Fibroblast of the conjunctiva (primary cell): ENCODE data around the gene ACP3.
"Not testable (repeated sequence)": the region's sequence is repeated elsewhere in the genome, so short reads cannot be mapped to it uniquely, and the experiment has no call there.

Experiments used
- DNase-seq: peaks from one replicate; pipeline ENCODE4 v3.0.0-alpha.2; 2010; ENCODE audit warnings: low read depth

Gene ACP3, protein sequence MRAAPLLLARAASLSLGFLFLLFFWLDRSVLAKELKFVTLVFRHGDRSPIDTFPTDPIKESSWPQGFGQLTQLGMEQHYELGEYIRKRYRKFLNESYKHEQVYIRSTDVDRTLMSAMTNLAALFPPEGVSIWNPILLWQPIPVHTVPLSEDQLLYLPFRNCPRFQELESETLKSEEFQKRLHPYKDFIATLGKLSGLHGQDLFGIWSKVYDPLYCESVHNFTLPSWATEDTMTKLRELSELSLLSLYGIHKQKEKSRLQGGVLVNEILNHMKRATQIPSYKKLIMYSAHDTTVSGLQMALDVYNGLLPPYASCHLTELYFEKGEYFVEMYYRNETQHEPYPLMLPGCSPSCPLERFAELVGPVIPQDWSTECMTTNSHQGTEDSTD

GRCh38 chr3:132317229-132317948 is at the start of gene ACP3:
Gene ACP3 (plus strand): TSS chr3:132317407. CDS start chr3:132317457, 50 bp downstream.
- peak; percentile 35 for DNase-seq

DNA sequence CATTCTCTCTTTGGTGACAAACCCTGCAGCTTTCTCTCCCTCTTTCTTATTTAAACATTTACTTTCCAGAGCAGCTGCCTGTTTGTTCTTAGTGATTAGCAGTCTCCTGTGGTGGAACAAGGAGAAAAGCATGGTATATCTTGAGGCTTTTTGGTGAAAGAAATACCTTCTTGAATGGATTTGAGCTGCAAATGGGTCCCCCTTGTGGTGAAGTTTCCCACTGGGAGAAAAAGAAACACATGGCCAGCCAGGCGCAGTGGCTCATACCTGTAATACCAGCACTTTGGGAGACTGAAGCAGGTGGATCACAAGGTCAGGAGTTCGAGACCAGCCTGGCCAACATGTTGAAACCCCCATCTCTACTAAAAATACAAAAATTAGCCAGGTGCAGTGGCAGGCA is 48.3 kb upstream of the ACP3 start:
- no peak for DNase-seq

- no peak for DNase-seq
Measured at GRCh38 chr3:132273036-132273435, 44.2 kb upstream of the ACP3 start.

DNA sequence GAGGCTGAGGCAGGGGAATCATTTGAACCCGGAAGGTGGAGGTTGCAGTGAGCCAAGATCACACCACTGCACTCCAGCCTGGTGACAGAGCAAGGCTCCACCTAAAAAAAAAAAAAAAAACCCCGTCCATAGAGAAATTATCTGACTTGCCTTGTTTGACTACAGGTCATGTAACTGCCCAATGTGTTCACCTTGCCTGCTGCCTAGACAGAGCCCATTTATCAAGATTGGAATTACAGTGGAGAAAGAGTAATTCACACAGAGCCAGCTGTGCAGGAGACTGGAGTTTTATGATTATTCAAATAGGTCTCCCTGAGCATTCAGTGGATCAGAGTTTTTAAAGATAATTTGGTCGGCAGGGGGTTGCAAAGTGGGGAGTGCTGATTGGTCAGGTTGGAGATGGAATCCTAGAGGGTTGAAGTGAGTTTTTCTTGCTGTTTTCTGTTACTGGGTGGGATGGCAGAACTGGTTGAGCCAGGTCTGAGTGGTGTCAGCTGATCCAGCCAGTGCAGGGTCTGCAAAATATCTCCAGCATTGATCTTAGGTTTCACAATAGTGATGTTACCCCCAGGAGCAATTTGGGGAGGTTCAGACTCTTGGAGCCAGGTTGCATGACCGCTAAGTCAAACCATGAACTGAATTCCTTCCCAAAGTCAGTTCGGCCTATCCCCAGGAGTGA is 40.8 kb upstream of the ACP3 start:
- no peak for DNase-seq

DNA sequence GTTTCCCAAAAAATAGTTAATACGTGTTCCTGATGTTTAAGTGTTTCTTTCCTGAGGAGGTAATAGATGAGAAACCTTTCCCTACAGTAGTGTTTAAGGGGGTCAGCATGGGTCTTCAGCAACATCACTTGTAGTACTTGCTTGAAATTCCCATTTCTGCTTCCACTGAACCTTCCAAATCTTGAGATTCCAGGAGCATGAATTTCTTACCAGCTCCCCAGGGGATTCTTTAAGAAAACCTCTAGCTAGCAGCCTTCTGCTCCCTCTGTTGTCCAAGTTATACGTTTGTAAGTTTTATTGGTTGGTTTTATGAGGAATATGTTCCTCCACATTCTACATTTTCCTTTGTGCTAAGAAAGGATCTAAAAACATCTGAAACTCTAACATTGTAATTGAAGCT is 38.2 kb upstream of the ACP3 start:
- DNase-seq = no peak

DNA sequence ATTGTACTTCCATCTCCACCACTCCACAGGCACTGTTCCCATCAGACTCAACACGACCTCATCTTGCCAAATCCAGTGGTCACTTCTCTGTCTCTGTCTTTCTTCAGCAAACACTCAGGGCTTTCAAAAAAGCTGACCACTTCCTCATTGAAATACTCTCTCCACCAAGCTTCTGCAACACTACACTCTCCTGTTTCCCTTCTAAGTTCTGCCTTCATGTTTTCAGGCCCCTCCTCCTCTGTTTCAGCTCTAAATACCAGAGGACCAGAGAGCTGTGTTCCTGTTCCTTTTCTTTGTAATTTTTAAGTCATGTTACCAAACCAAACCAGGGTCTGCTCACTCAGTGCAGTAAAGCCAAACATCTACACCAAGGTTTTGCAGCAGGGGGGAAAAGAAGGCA is 33.8 kb upstream of the ACP3 start:
- no peak for DNase-seq

- DNase-seq = no peak
Measured at GRCh38 chr3:132283916-132284405, 33.2 kb upstream of the ACP3 start.

DNA sequence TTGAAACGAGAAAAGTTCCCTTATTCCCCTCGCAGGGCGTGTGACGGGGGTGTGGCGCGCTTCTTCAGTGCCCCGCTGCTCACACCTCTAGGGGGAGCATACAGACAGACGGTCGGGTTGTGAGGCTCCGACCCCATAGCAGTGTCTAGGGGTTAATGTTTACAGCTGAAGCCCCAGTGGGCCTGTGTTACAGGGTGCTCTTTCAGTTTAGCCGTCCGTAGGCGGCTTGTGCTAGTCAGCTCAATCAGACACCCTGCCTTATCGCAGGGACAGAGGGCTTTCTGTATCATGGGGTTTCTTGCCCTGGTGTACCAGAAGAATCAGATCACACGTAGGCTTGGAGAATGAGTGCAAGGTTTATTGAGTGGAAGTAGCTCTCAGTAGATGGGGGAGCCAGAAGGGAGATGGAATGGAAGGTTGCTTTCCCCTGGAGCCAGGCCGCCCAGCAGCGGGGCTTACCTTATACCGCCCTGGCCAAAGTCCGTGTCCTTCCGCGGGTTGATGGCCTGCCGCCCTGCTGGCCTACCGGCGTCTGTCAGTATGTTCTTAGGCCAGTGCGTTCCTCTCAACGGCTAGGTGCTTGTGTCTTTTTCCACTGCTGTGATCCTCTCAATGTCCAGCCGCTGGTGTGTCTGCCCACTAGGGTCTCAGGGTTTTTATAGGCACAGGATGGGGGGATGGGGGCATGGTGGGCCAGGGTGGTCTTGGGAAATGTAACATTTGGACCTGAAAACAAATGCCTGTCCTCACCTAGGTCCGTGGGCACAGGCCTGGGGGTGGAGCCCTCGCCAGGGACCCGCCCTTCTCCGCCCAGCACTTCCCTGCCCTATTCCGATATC is 32.2 kb upstream of the ACP3 start:
- DNase-seq = no peak

GRCh38 chr3:132285620-132285945 is 31.6 kb upstream of the ACP3 start:
- no peak for DNase-seq

- no peak for DNase-seq
Measured at GRCh38 chr3:132286035-132286434, 31.2 kb upstream of the ACP3 start.

GRCh38 chr3:132288357-132288756 is 28.9 kb upstream of the ACP3 start:
- DNase-seq = no peak

DNA sequence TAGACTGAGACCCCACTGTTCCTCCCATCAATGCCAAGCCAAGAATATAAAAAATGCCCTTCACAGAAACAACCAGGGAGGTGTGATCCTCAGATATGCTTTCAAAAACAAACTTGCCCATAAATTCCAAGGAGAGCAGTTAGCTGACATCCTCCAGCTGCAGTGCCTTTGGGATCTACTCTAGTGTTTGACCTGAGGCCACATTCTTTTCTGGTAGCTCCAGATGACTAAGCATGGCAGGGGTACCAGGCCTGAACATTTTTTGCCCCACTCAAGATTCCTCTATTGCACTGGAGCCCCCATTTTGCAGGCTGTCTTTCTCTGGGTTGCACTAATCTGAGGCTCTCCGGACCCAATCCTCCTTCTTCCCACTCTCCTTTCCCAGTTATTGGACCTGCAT is 27.9 kb upstream of the ACP3 start:
- no peak for DNase-seq

- DNase-seq = peak; percentile 44
Measured at GRCh38 chr3:132290833-132291232, 26.4 kb upstream of the ACP3 start.

DNA sequence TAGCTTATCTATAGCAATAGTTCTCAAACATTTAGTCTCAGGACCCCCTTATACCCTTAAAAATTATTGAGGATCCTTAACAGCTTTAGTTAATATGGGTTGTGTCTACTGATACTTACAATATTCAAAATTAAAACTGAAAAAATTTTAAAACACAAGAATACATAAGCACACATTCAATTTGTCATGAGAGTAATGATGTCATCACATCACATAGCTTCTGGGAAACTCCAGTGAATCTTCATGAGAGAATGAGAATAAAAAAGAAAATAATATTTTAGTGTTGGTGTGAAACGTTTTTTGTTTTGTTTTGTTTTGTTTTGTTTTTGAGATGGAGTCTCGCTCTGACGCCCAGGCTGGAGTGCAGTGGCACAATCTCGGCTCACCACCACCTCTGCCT is 25.2 kb upstream of the ACP3 start:
- DNase-seq = no peak

DNA sequence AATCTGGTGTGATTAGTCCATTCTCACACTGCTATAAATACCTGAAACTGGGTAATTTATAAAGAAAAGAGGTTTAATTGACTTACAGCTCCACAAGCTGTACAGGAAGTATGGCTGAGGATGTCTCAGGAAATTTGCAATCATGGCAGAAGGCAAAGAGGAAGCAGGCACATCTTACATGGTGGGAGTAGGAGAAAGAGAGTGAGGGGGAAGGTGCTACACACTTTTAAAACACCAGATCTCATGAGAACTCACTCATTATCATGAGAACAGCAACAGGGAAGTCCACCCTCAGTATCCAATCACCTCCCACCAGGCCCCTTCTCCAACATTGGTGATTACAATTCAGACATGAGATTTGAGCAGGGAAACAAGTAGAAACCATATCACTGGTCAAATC is 24.0 kb upstream of the ACP3 start:
- no peak for DNase-seq

GRCh38 chr3:132294906-132295305 is 22.3 kb upstream of the ACP3 start:
- DNase-seq = no peak

DNA sequence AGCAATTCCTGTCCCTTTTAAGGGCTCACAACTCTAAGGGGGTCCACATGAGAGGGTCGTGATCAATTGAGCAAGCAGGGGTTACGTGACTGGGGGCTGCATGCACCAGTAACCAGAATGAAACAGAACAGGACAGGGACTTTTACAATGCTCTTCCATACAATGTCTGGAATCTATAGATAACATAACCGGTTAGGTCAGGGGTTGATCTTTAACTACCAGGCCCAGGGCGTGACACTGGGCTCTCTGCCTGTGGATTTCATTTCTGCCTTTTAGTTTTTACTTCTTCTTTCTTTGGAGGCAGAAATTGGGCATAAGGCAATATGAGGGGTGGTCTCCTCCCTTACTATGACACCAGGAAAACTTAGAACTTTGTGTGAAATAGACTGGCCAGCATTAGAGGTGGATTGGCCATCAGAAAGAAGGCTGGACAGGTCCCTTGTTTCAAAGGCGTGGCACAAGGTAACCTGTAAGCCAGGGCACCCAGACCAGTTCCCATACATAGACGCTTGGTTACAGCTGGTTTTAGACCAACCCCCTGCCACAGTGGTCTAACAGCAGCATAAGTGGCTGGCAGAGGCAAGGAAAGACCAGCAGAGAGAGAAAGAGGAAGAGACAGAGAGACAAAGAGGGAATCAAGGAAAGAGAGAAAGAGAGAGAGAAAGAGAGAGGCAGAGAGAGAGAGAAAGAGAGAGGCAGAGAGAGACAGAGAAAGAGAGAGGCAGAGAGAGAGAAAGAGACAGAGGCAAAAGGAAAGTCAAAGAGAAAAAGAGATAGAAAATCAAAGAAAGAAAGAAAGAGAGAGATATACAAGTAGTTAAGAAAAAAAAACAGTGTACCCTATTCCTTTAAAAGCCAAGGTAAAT is 13.6 kb upstream of the ACP3 start:
- not testable (repeated sequence) for DNase-seq

GRCh38 chr3:132304351-132304750 is 12.9 kb upstream of the ACP3 start:
- DNase-seq = not testable (repeated sequence)

- DNase-seq = not testable (repeated sequence)
Measured at GRCh38 chr3:132310057-132310456, 7.2 kb upstream of the ACP3 start.

GRCh38 chr3:132311316-132311715 is 5.9 kb upstream of the ACP3 start:
- DNase-seq = no peak

DNA sequence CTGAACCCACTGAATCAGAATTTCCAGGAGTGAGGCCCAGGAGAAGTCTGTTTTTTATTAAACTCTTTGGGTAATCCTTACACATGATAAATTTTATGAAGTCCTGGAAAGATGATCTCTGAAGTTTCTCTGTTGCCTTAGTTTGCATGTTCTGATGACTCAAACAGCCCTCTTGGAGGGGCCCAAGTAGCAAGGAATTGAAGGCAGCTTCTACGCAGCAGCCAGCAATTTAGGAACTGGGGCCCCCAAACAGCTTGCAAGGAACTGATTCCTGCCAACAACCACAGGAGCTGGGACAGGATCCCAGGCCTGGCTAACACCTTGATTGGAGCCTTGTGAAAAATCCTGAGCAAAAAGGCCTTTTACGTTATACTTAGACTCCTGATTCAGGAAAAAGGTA is 5.4 kb upstream of the ACP3 start:
- DNase-seq = peak; percentile 26
